Naive thymus-derived CD4-positive, alpha-beta T cell (primary cell): ENCODE results near the gene GNG12. TPM values are rescaled to one million over a fixed set of nuclear protein-coding genes. Genes with fewer than 3 reads are reported as not detected.

ENCODE experiments used
- ATAC-seq: fragments of 150-1000 bp; cut with Tn5 transposase; 2 replicates; pipeline ENCODE4 v1.10.0; 2021; ENCODE audit warnings: mild to moderate bottlenecking, moderate library complexity
- CTCF ChIA-PET: fragments of 350-600 bp; sonication (Branson Sonifier 250); formaldehyde crosslinking; loops from one replicate; lab custom pipeline; 2021; ENCODE audit warnings: antibody characterized with exemption; lab: Charles Lee
- POLR2A ChIA-PET: fragments of 350-600 bp; sonication (Branson Sonifier 250); formaldehyde crosslinking; loops from one replicate; lab custom pipeline; 2021; ENCODE audit warnings: antibody characterized with exemption, inconsistent platforms; lab: Charles Lee
- DNase-seq, 9 donors: peaks; one replicate each; pipeline versions ENCODE4 v3.0.0 to v3.0.0-alpha.2; 2020 to 2022; ENCODE audit warnings: mixed read lengths in 1 of 9
- H3K27ac ChIP-seq: one replicate; pipeline ENCODE4 v1.7.0; 2013; ENCODE audit warnings: mild to moderate bottlenecking, low read depth, low read length, moderate library complexity
- H3K27me3 ChIP-seq, 2 donors: one replicate each; pipeline ENCODE4 v1.7.0; 2013; ENCODE audit warnings: low read length in 2 of 2, mild to moderate bottlenecking in 2 of 2, moderate library complexity in 2 of 2; ENCODE audit not compliant: control insufficient read depth in 2 of 2, insufficient read depth in 2 of 2
- H3K36me3 ChIP-seq, 3 experiments: 1 replicate in 2 of 3; 2 replicates in 1 of 3; pipeline ENCODE4 v1.7.0; 2013; ENCODE audit warnings: low read length in 3 of 3, mild to moderate bottlenecking in 3 of 3, moderate library complexity in 1 of 3; ENCODE audit not compliant: insufficient read depth in 3 of 3, control insufficient read depth in 2 of 3
- H3K4me1 ChIP-seq, 2 donors: one replicate each; pipeline ENCODE4 v1.7.0; 2013; ENCODE audit warnings: low read length in 2 of 2, mild to moderate bottlenecking in 2 of 2, moderate library complexity in 1 of 2; ENCODE audit not compliant: control insufficient read depth in 2 of 2, insufficient read depth in 2 of 2
- H3K4me3 ChIP-seq: 2 replicates; pipeline ENCODE4 v1.7.0; 2013; ENCODE audit warnings: mild to moderate bottlenecking, low read length
- H3K9me3 ChIP-seq, 3 experiments: 1 replicate in 2 of 3; 2 replicates in 1 of 3; pipeline ENCODE4 v1.7.0; 2013; ENCODE audit warnings: low read length in 3 of 3; ENCODE audit not compliant: control insufficient read depth in 2 of 3
- H3K27ac Mint-ChIP-seq, 9 donors: one replicate each; pipeline ENCODE4 v1.8.0; 2020 to 2022; ENCODE audit warnings: mixed read lengths in 9 of 9, mild to moderate bottlenecking in 8 of 9, moderate library complexity in 5 of 9, inconsistent platforms in 2 of 9
- H3K27me3 Mint-ChIP-seq, 5 donors: one replicate each; pipeline ENCODE4 v1.8.0; 2021 to 2022; ENCODE audit warnings: mixed read lengths in 5 of 5, mild to moderate bottlenecking in 1 of 5
- H3K36me3 Mint-ChIP-seq, 5 donors: one replicate each; pipeline ENCODE4 v1.8.0; 2020 to 2022; ENCODE audit warnings: mixed read lengths in 5 of 5, mild to moderate bottlenecking in 3 of 5, inconsistent platforms in 1 of 5
- H3K4me1 Mint-ChIP-seq, 7 donors: one replicate each; pipeline ENCODE4 v1.8.0; 2020 to 2022; ENCODE audit warnings: mixed read lengths in 7 of 7, mild to moderate bottlenecking in 3 of 7, inconsistent platforms in 1 of 7
- H3K4me3 Mint-ChIP-seq, 10 donors: one replicate each; pipeline ENCODE4 v1.8.0; 2020 to 2022; ENCODE audit warnings: mild to moderate bottlenecking in 10 of 10, mixed read lengths in 10 of 10, moderate library complexity in 6 of 10, inconsistent platforms in 2 of 10
- H3K9me3 Mint-ChIP-seq, 11 donors: one replicate each; pipeline ENCODE4 v1.8.0; 2020 to 2022; ENCODE audit warnings: mixed read lengths in 11 of 11, mild to moderate bottlenecking in 4 of 11, inconsistent platforms in 1 of 11, moderate library complexity in 1 of 11
- intact Hi-C, 2 donors: fragments of 100-400 bp; cut with micrococcal nuclease; formaldehyde crosslinking; loops; one replicate each; pipeline ENCODE4 v1.15.1; 2023
- polyA plus RNA-seq, 2 donors: library from polyadenylated mRNA; unstranded; fragments of 300-500 nt; fragmentation: Illumina TruSeq; gene quantifications; one replicate each; pipeline ENCODE4 v1.2.3, GENCODE V29; 2021
- total RNA-seq, 6 experiments: library from RNA in 5 of 6; stranded (reverse) in 5 of 6; gene quantifications; 1 replicate in 5 of 6; 2 replicates in 1 of 6; pipeline ENCODE4 v1.2.3 and lab custom pipeline; 2021 to 2026

The GNG12 gene
- total and polyA plus RNA-seq, 7 experiments from 2014 or later = not detected

GRCh38 chr1:67817319-67817718 lies 15.9 kb downstream of the GNG12 start:
- Histone ChIP-seq H3K4me3 (no peak overlapping the region), H3K4me1 (no peaks in the 10 kb centered on the region), H3K27me3 (no peaks in the 10 kb centered on the region), H3K36me3 (no peaks in the 10 kb centered on the region), H3K9me3 (no peaks in the 10 kb centered on the region), H3K27ac (no peak overlapping the region)
- ChIA-PET CTCF (no interaction called here), POLR2A (no interaction called here)
- no peaks in the 10 kb centered on the region for H3K4me1 Mint-ChIP-seq
- H3K4me3 Mint-ChIP-seq = no peak overlapping the region
- H3K27ac Mint-ChIP-seq = no peak overlapping the region
- H3K36me3 Mint-ChIP-seq = no peaks in the 10 kb centered on the region
- intact Hi-C loops = no loop called here
- DNase-seq (no peak), ATAC-seq (no peak)
- H3K27me3 Mint-ChIP-seq = peaks cover 11 to 22% (median 14%) of the 10 kb centered on the region in 5 donors
- H3K9me3 Mint-ChIP-seq = peaks cover 0 to 1% (median 0%) of the 10 kb centered on the region in 11 donors

GRCh38 chr1:67816506-67816905 lies 16.8 kb downstream of the GNG12 start:
- intact Hi-C loops = no loop called here
- DNase-seq (no peak), ATAC-seq (no peak)
- H3K27me3 ChIP-seq = no peaks in the 10 kb centered on the region
- no peaks in the 10 kb centered on the region for H3K36me3 ChIP-seq
- H3K9me3 Mint-ChIP-seq = peaks cover 0 to 1% (median 0%) of the 10 kb centered on the region in 11 donors
- H3K4me1 ChIP-seq = no peaks in the 10 kb centered on the region
- H3K36me3 Mint-ChIP-seq = no peaks in the 10 kb centered on the region
- H3K4me3 Mint-ChIP-seq = no peak overlapping the region
- no peak overlapping the region for H3K27ac ChIP-seq
- H3K4me1 Mint-ChIP-seq = peaks cover 0 to 1% (median 0%) of the 10 kb centered on the region in 7 donors
- ChIA-PET POLR2A (no interaction called here), CTCF (no interaction called here)
- H3K9me3 ChIP-seq = no peaks in the 10 kb centered on the region
- no peak overlapping the region for H3K27ac Mint-ChIP-seq
- peaks cover 11 to 24% (median 14%) of the 10 kb centered on the region in 5 donors for H3K27me3 Mint-ChIP-seq
- no peak overlapping the region for H3K4me3 ChIP-seq

GRCh38 chr1:67816095-67816475 lies 17.2 kb downstream of the GNG12 start:
- Mint-ChIP-seq H3K9me3 (peaks cover 0 to 1% (median 0%) of the 10 kb centered on the region in 11 donors), H3K4me1 (peaks cover 0 to 1% (median 0%) of the 10 kb centered on the region in 7 donors), H3K27ac (no peak overlapping the region), H3K4me3 (no peak overlapping the region), H3K27me3 (peaks cover 8 to 27% (median 14%) of the 10 kb centered on the region in 5 donors), H3K36me3 (no peaks in the 10 kb centered on the region)
- no peak for ATAC-seq
- DNase-seq = no peak
- Histone ChIP-seq H3K4me3 (no peak overlapping the region), H3K27me3 (no peaks in the 10 kb centered on the region), H3K27ac (no peak overlapping the region), H3K36me3 (no peaks in the 10 kb centered on the region), H3K9me3 (no peaks in the 10 kb centered on the region), H3K4me1 (no peaks in the 10 kb centered on the region)
- CTCF ChIA-PET = no interaction called here
- intact Hi-C loops = no loop called here
- POLR2A ChIA-PET = no interaction called here

GRCh38 chr1:67815303-67816094 lies 17.8 kb downstream of the GNG12 start:
- POLR2A ChIA-PET = no interaction called here
- Histone ChIP-seq H3K9me3 (no peaks in the 10 kb centered on the region), H3K36me3 (no peaks in the 10 kb centered on the region), H3K27ac (no peak overlapping the region), H3K4me1 (no peaks in the 10 kb centered on the region), H3K4me3 (no peak overlapping the region), H3K27me3 (no peaks in the 10 kb centered on the region)
- CTCF ChIA-PET = no interaction called here
- intact Hi-C loops = no loop called here
- ATAC-seq = no peak
- DNase-seq = no peak
- peaks cover 0 to 1% (median 0%) of the 10 kb centered on the region in 11 donors for H3K9me3 Mint-ChIP-seq
- H3K4me1 Mint-ChIP-seq = peaks cover 0 to 1% (median 0%) of the 10 kb centered on the region in 7 donors
- H3K36me3 Mint-ChIP-seq = no peaks in the 10 kb centered on the region
- peaks cover 10 to 29% (median 14%) of the 10 kb centered on the region in 5 donors for H3K27me3 Mint-ChIP-seq
- no peak overlapping the region for H3K4me3 Mint-ChIP-seq
- H3K27ac Mint-ChIP-seq = no peak overlapping the region

GRCh38 chr1:67814121-67814772 lies 19.0 kb downstream of the GNG12 start:
- H3K27me3 Mint-ChIP-seq = peaks cover 8 to 33% (median 12%) of the 10 kb centered on the region in 5 donors
- no peaks in the 10 kb centered on the region for H3K36me3 Mint-ChIP-seq
- H3K27ac ChIP-seq = no peak overlapping the region
- no peaks in the 10 kb centered on the region for H3K27me3 ChIP-seq
- H3K27ac Mint-ChIP-seq = no peak overlapping the region
- ATAC-seq (no peak), DNase-seq (no peak)
- ChIA-PET CTCF (no interaction called here), POLR2A (no interaction called here)
- peaks cover 0 to 1% (median 0%) of the 10 kb centered on the region in 7 donors for H3K4me1 Mint-ChIP-seq
- no peaks in the 10 kb centered on the region for H3K36me3 ChIP-seq
- no peak overlapping the region for H3K4me3 ChIP-seq
- H3K9me3 ChIP-seq = no peaks in the 10 kb centered on the region
- no peak overlapping the region for H3K4me3 Mint-ChIP-seq
- no peaks in the 10 kb centered on the region for H3K4me1 ChIP-seq
- intact Hi-C loops = no loop called here
- H3K9me3 Mint-ChIP-seq = peaks cover 0 to 1% (median 0%) of the 10 kb centered on the region in 11 donors

- Mint-ChIP-seq H3K4me3 (no peak overlapping the region), H3K27me3 (peaks cover 0 to 22% (median 8%) of the 10 kb centered on the region in 5 donors), H3K9me3 (no peaks in the 10 kb centered on the region), H3K4me1 (peaks cover 0 to 1% (median 0%) of the 10 kb centered on the region in 7 donors), H3K27ac (no peak overlapping the region), H3K36me3 (no peaks in the 10 kb centered on the region)
- DNase-seq (no peak), ATAC-seq (no peak)
- Histone ChIP-seq H3K27ac (no peak overlapping the region), H3K4me3 (no peak overlapping the region), H3K36me3 (no peaks in the 10 kb centered on the region), H3K27me3 (no peaks in the 10 kb centered on the region), H3K4me1 (no peaks in the 10 kb centered on the region), H3K9me3 (no peaks in the 10 kb centered on the region)
- ChIA-PET CTCF (no interaction called here), POLR2A (interaction anchor here (0.6 kb wide), 1 partner anchor 599 kb away, joined by 3 read pairs; no protein-coding TSS in a partner anchor)
- intact Hi-C loops = no loop called here
These were observed 21.0 kb downstream of the GNG12 start for GRCh38 chr1:67812226-67812625.
